HG02642 (cell line): ENCODE measurements around the gene SETDB2.

Experiments
- ATAC-seq: cut with Tn5 transposase; IDR thresholded peaks from one replicate; pipeline ENCODE4 v1.9.1; 2021; ENCODE audit warnings: mild to moderate bottlenecking; ENCODE audit not compliant: unreplicated experiment, poor library complexity

SETDB2 gene

GRCh38 chr13:49424011-49424560 lies 20.0 kb upstream of the SETDB2 start:
- no peak for ATAC-seq

GRCh38 chr13:49428041-49428763 lies 15.9 kb upstream of the SETDB2 start:
- no peak for ATAC-seq

- ATAC-seq = no peak
Measured at GRCh38 chr13:49429121-49429520, 15.0 kb upstream of the SETDB2 start.

GRCh38 chr13:49435992-49436391 lies 8.1 kb upstream of the SETDB2 start:
- ATAC-seq = no peak

GRCh38 chr13:49436890-49437289 lies 7.2 kb upstream of the SETDB2 start:
- ATAC-seq = no peak

- no peak for ATAC-seq
Measured at GRCh38 chr13:49437705-49438104, 6.4 kb upstream of the SETDB2 start.

GRCh38 chr13:49439609-49440008 lies 4.5 kb upstream of the SETDB2 start:
- no peak for ATAC-seq

GRCh38 chr13:49441312-49441711 lies 2.8 kb upstream of the SETDB2 start:
- ATAC-seq = no peak

GRCh38 chr13:49441846-49442245 lies 2.2 kb upstream of the SETDB2 start:
- ATAC-seq = no peak

GRCh38 chr13:49443357-49443703 lies 744 bp upstream of the SETDB2 start:
- ATAC-seq = no peak

GRCh38 chr13:49444524-49445395 lies 686 bp downstream of the SETDB2 start:
- no peak for ATAC-seq

- no peak for ATAC-seq
Measured at GRCh38 chr13:49446473-49446872, 2.4 kb downstream of the SETDB2 start.

- ATAC-seq = no peak
Measured at GRCh38 chr13:49448753-49449152, 4.7 kb downstream of the SETDB2 start.

- no peak for ATAC-seq
Measured at GRCh38 chr13:49450105-49450819, 6.2 kb downstream of the SETDB2 start.

- no peak for ATAC-seq
Measured at GRCh38 chr13:49452725-49453457, 8.8 kb downstream of the SETDB2 start.

- ATAC-seq = no peak
Measured at GRCh38 chr13:49453465-49453864, 9.4 kb downstream of the SETDB2 start.

GRCh38 chr13:49454388-49455006 lies 10.4 kb downstream of the SETDB2 start:
- ATAC-seq = peak; percentile 90

GRCh38 chr13:49455007-49455398 lies 10.9 kb downstream of the SETDB2 start:
- ATAC-seq = no peak

- no peak for ATAC-seq
Measured at GRCh38 chr13:49456156-49456555, 12.1 kb downstream of the SETDB2 start.

- no peak for ATAC-seq
Measured at GRCh38 chr13:49457221-49457620, 13.1 kb downstream of the SETDB2 start.
